Astrocyte (in vitro differentiated cells and primary cell): Measurements from ENCODE around the gene RPN2. TPM values are rescaled to one million over a fixed set of nuclear protein-coding genes. Genes with fewer than 3 reads are reported as not detected.

Experiments used
- DNase-seq: peaks from one replicate; pipeline ENCODE4 v3.0.0-alpha.2; 2010; ENCODE audit warnings: low read depth
- FAIRE-seq: peaks from 2 replicates; lab custom pipeline; 2011; peaks lifted over from hg19 to GRCh38; lab: Jason Lieb, UNC
- H2AFZ ChIP-seq: 2 replicates; pipeline ENCODE4 v1.6.0; 2012; ENCODE audit warnings: low read depth, low read length, inconsistent platforms
- H3K27ac ChIP-seq: 2 replicates; pipeline ENCODE4 v1.5.1; 2011; ENCODE audit warnings: low read depth, low read length, inconsistent platforms
- H3K27me3 ChIP-seq: 2 replicates; pipeline ENCODE4 v1.6.0; 2011; ENCODE audit warnings: low read length, inconsistent platforms; ENCODE audit not compliant: insufficient read depth
- H3K36me3 ChIP-seq: 2 replicates; pipeline ENCODE4 v1.5.1; 2011; ENCODE audit warnings: low read length, inconsistent platforms; ENCODE audit not compliant: insufficient read depth
- H3K4me1 ChIP-seq: 2 replicates; pipeline ENCODE4 v1.5.1; 2011; ENCODE audit warnings: low read length, inconsistent platforms; ENCODE audit not compliant: insufficient read depth
- H3K4me2 ChIP-seq: 2 replicates; pipeline ENCODE4 v1.6.0; 2012; ENCODE audit warnings: low read length, inconsistent platforms
- H3K4me3 ChIP-seq: 2 replicates; pipeline ENCODE4 v1.5.1; 2011; ENCODE audit warnings: low read depth, mild to moderate bottlenecking, low read length, inconsistent platforms; ENCODE audit not compliant: insufficient read depth
- H3K79me2 ChIP-seq: 2 replicates; pipeline ENCODE4 v1.6.0; 2012; ENCODE audit warnings: mild to moderate bottlenecking, low read length, inconsistent platforms; ENCODE audit not compliant: insufficient read depth
- H3K9ac ChIP-seq: 2 replicates; pipeline ENCODE4 v1.6.0; 2012; ENCODE audit warnings: mild to moderate bottlenecking, low read length, inconsistent platforms
- H3K9me3 ChIP-seq: 2 replicates; pipeline ENCODE4 v1.5.1; 2012; ENCODE audit warnings: low read depth, mild to moderate bottlenecking, low read length, inconsistent platforms; ENCODE audit not compliant: insufficient read depth
- H4K20me1 ChIP-seq: 2 replicates; pipeline ENCODE4 v1.6.0; 2012; ENCODE audit warnings: low read length, inconsistent platforms; ENCODE audit not compliant: insufficient read depth
- H3K27ac Mint-ChIP-seq: one replicate; pipeline ENCODE4 v1.8.0; 2021; ENCODE audit warnings: mild to moderate bottlenecking, mixed read lengths; ENCODE audit not compliant: unreplicated experiment
- H3K27me3 Mint-ChIP-seq: one replicate; pipeline ENCODE4 v1.8.0; 2021; ENCODE audit warnings: low read depth, mixed read lengths; ENCODE audit not compliant: unreplicated experiment
- H3K36me3 Mint-ChIP-seq: one replicate; pipeline ENCODE4 v1.8.0; 2021; ENCODE audit warnings: low read depth, mixed read lengths; ENCODE audit not compliant: unreplicated experiment
- H3K4me1 Mint-ChIP-seq: one replicate; pipeline ENCODE4 v1.8.0; 2021; ENCODE audit warnings: low read depth, mixed read lengths; ENCODE audit not compliant: unreplicated experiment
- H3K4me3 Mint-ChIP-seq: one replicate; pipeline ENCODE4 v1.8.0; 2021; ENCODE audit warnings: mild to moderate bottlenecking, moderate library complexity, mixed read lengths; ENCODE audit not compliant: unreplicated experiment
- H3K9me3 Mint-ChIP-seq: one replicate; pipeline ENCODE4 v1.8.0; 2021; ENCODE audit warnings: mild to moderate bottlenecking, mixed read lengths; ENCODE audit not compliant: unreplicated experiment
- CTCF ChIP-seq: IDR thresholded peaks from 2 replicates; pipeline ENCODE4 v1.5.1; 2011; ENCODE audit warnings: low read depth, mild to moderate bottlenecking, inconsistent platforms, low read length, moderate library complexity; ENCODE audit not compliant: insufficient read depth
- EZH2 ChIP-seq: IDR thresholded peaks from 2 replicates; pipeline ENCODE4 v1.6.1; 2012; ENCODE audit warnings: mild to moderate bottlenecking, low read length, inconsistent platforms; ENCODE audit not compliant: insufficient read depth
- total RNA-seq: library from RNA; stranded (reverse); gene quantifications from 2 replicates; pipeline ENCODE4 v1.2.1, GENCODE V29; 2021

The RPN2 gene
- total RNA-seq, 1 donor from 2014 or later, result 259 TPM

- H3K9me3 Mint-ChIP-seq, result no peaks in the 10 kb centered on the region
- DNase-seq, result no peak
- no peak overlapping the region for H3K4me3 Mint-ChIP-seq
- Histone ChIP-seq H3K4me2 (no peak overlapping the region), H4K20me1 (no peaks in the 10 kb centered on the region), H3K27ac (no peak overlapping the region), H3K9me3 (no peaks in the 10 kb centered on the region), H3K36me3 (no peaks in the 10 kb centered on the region), H3K4me1 (no peaks in the 10 kb centered on the region), H3K9ac (no peak overlapping the region), H3K27me3 (no peaks in the 10 kb centered on the region), H2AFZ (no peak overlapping the region), H3K79me2 (no peaks in the 10 kb centered on the region), H3K4me3 (no peak overlapping the region)
- peaks cover 7% of the 10 kb centered on the region for H3K27me3 Mint-ChIP-seq
- peaks cover 4% of the 10 kb centered on the region for H3K4me1 Mint-ChIP-seq
- TF ChIP-seq CTCF, result no peak
- TF ChIP-seq EZH2, result no peak
- no peak for FAIRE-seq
- no peak overlapping the region for H3K27ac Mint-ChIP-seq
- no peaks in the 10 kb centered on the region for H3K36me3 Mint-ChIP-seq
Measured at GRCh38 chr20:37166867-37167266, 12.3 kb upstream of the RPN2 start.

GRCh38 chr20:37172836-37173235, 6.3 kb upstream of the RPN2 start:
- H3K9ac ChIP-seq, result no peak overlapping the region
- H3K4me3 Mint-ChIP-seq, result no peak overlapping the region
- no peaks in the 10 kb centered on the region for H3K36me3 ChIP-seq
- no peaks in the 10 kb centered on the region for H3K9me3 ChIP-seq
- no peak overlapping the region for H3K27ac ChIP-seq
- H3K9me3 Mint-ChIP-seq, result no peaks in the 10 kb centered on the region
- FAIRE-seq, result no peak
- DNase-seq, result no peak
- no peak overlapping the region for H3K4me3 ChIP-seq
- H3K27ac Mint-ChIP-seq, result no peak overlapping the region
- H4K20me1 ChIP-seq, result no peaks in the 10 kb centered on the region
- H3K27me3 Mint-ChIP-seq, result no peaks in the 10 kb centered on the region
- H3K4me2 ChIP-seq, result no peak overlapping the region
- H3K4me1 ChIP-seq, result peaks cover 1% of the 10 kb centered on the region
- TF ChIP-seq CTCF (no peak), EZH2 (no peak)
- H2AFZ ChIP-seq, result no peak overlapping the region
- H3K36me3 Mint-ChIP-seq, result peaks cover 4% of the 10 kb centered on the region
- H3K79me2 ChIP-seq, result no peaks in the 10 kb centered on the region
- H3K4me1 Mint-ChIP-seq, result no peaks in the 10 kb centered on the region
- no peaks in the 10 kb centered on the region for H3K27me3 ChIP-seq

- TF ChIP-seq EZH2 (no peak), CTCF (no peak)
Measured at GRCh38 chr20:37179683-37180524, 774 bp downstream of the RPN2 start.

More at GRCh38 chr20:37179683-37180524, 774 bp downstream of the RPN2 start:
- Histone ChIP-seq H3K4me3 (peak overlapping the region; percentile 97), H3K79me2 (peaks cover 59% of the 10 kb centered on the region), H3K27ac (peak overlapping the region; percentile 99), H2AFZ (peak overlapping the region; percentile 92), H3K4me2 (peak overlapping the region; percentile 97), H3K9ac (peak overlapping the region; percentile 99), H3K36me3 (peaks cover 7% of the 10 kb centered on the region), H3K27me3 (no peaks in the 10 kb centered on the region), H3K4me1 (peaks cover 12% of the 10 kb centered on the region), H3K9me3 (no peaks in the 10 kb centered on the region), H4K20me1 (peaks cover 52% of the 10 kb centered on the region)
- Mint-ChIP-seq H3K27ac (peak overlapping the region; percentile 98), H3K4me3 (peak overlapping the region; percentile 91), H3K9me3 (peaks cover 1% of the 10 kb centered on the region), H3K27me3 (no peaks in the 10 kb centered on the region), H3K4me1 (peaks cover 7% of the 10 kb centered on the region), H3K36me3 (peaks cover 11% of the 10 kb centered on the region)
- FAIRE-seq (no peak), DNase-seq (peak; percentile 76)
